Stimulated activated CD4-positive, alpha-beta T cell treated with anti-CD3 and anti-CD28 coated beads, Interleukin-15, amount 100 ng/mL, for 1 hour (primary cell): ENCODE measurements around the gene SPINK5.

Experiments
- DNase-seq, 2 donors: peaks; one replicate each; pipeline ENCODE4 v3.0.0-alpha.2; 2020; ENCODE audit warnings: low read depth in 1 of 2, low spot score in 1 of 2

SPINK5 gene

GRCh38 chr5:148176480-148176879 lies 112.7 kb downstream of the SPINK5 start:
- DNase-seq = no peak

GRCh38 chr5:148177207-148177606 lies 113.4 kb downstream of the SPINK5 start:
- DNase-seq = no peak

- DNase-seq = no peak
Measured at GRCh38 chr5:148179234-148179824, 115.5 kb downstream of the SPINK5 start.

GRCh38 chr5:148186248-148187003 lies 122.6 kb downstream of the SPINK5 start:
- DNase-seq = no peak
